Measurements from ENCODE around the gene ZFP14. TPM values are rescaled to one million over a fixed set of nuclear protein-coding genes. Genes with fewer than 3 reads are reported as not detected.
"Not testable (repeated sequence)": the region's sequence is repeated elsewhere in the genome, so short reads cannot be mapped to it uniquely, and the experiment has no call there.

ZFP14 gene
- total and polyA plus RNA-seq, 3 donors from 2014 or later: 1.1 to 5.1 (median 3.5) TPM

- H3K27me3 ChIP-seq; H3K27ac ChIP-seq; intact Hi-C loops (cut with DNase I; ENCODE audit: low total_unique reads); H3K4me3 ChIP-seq; H3K4me1 ChIP-seq; H3K9me3 ChIP-seq; H3K36me3 ChIP-seq (ENCODE audit: low read depth, missing control alignments); DNase-seq: not testable (repeated sequence)
- WGBS, 2 donors: 69% methylated on average over 10 of the region's 30 CpGs; no CpG with 5 or more reads in 1 of the 2 donors
These were observed 86.7 kb downstream of the ZFP14 start for GRCh38 chr19:36292317-36292716.

Other genes with a start within 250 kb of the ZFP14 start
- gene CAPNS1, start 239.1 kb downstream of the ZFP14 start, total RNA-seq: 100 to 1,000 TPM; 147 to 190 TPM
- gene CAPNS1, start 239.1 kb downstream of the ZFP14 start, polyA plus RNA-seq (ENCODE audit: insufficient read depth, low read depth, low replicate concordance): 957 TPM
- gene COX7A1, start 226.8 kb downstream of the ZFP14 start, total RNA-seq: 1 to 10 TPM in 1 of 2 donors, under 1 TPM in 1; 0.79 to 4.8 TPM
- gene COX7A1, start 226.8 kb downstream of the ZFP14 start, polyA plus RNA-seq (ENCODE audit: insufficient read depth, low read depth, low replicate concordance): 25.4 TPM
- gene ZNF565, start 164.5 kb downstream of the ZFP14 start, total RNA-seq: 10 to 100 TPM in 1 of 2 donors, 1 to 10 TPM in 1; 7.7 to 10.3 TPM
- gene ZNF565, start 164.5 kb downstream of the ZFP14 start, polyA plus RNA-seq (ENCODE audit: insufficient read depth, low read depth, low replicate concordance): 11.6 TPM
- gene ZNF146, start 164.1 kb downstream of the ZFP14 start, total RNA-seq: 10 to 100 TPM; 37.1 to 40.4 TPM
- 12.9 TPM for gene ZNF146, start 164.1 kb downstream of the ZFP14 start, polyA plus RNA-seq (ENCODE audit: insufficient read depth, low read depth, low replicate concordance)
- gene ZFP82, start 39.4 kb upstream of the ZFP14 start, total RNA-seq: 1 to 10 TPM; 6.8 to 8.3 TPM
- gene ZFP82, start 39.4 kb upstream of the ZFP14 start, polyA plus RNA-seq (ENCODE audit: insufficient read depth, low read depth, low replicate concordance): 6.5 TPM
- 10 to 100 TPM; 12.1 to 15.0 TPM for gene ZNF566, start 110.4 kb upstream of the ZFP14 start, total RNA-seq
- 7.5 TPM for gene ZNF566, start 110.4 kb upstream of the ZFP14 start, polyA plus RNA-seq (ENCODE audit: insufficient read depth, low read depth, low replicate concordance)
- gene ZNF260, start 149.1 kb upstream of the ZFP14 start, total RNA-seq: 10 to 100 TPM; 14.2 to 15.4 TPM
- 5.7 TPM for gene ZNF260, start 149.1 kb upstream of the ZFP14 start, polyA plus RNA-seq (ENCODE audit: insufficient read depth, low read depth, low replicate concordance)
- 10 to 100 TPM; 20.3 to 20.5 TPM for gene ZNF529, start 194.1 kb upstream of the ZFP14 start, total RNA-seq
- gene ZNF529, start 194.1 kb upstream of the ZFP14 start, polyA plus RNA-seq (ENCODE audit: insufficient read depth, low read depth, low replicate concordance): 18.8 TPM
- gene ZNF382, start 226.1 kb upstream of the ZFP14 start, total RNA-seq: 10 to 100 TPM; 21.7 to 26.8 TPM
- 5.9 TPM for gene ZNF382, start 226.1 kb upstream of the ZFP14 start, polyA plus RNA-seq (ENCODE audit: insufficient read depth, low read depth, low replicate concordance)

Measured in testis (tissue), 3 donors.